ENCODE data around the gene POC1A. TPM values are rescaled to one million over a fixed set of nuclear protein-coding genes. Genes with fewer than 3 reads are reported as not detected.

POC1A gene
- total RNA-seq, 1 donor from 2014 or later, result 3.7 TPM

GRCh38 chr3:52057812-52058495 lies 96.3 kb downstream of the POC1A start:
- peak overlapping the region; percentile 71 for H3K4me3 Mint-ChIP-seq (ENCODE audit: unreplicated experiment)
- H3K9me3 Mint-ChIP-seq (ENCODE audit: unreplicated experiment), result no peaks in the 10 kb centered on the region
- Histone ChIP-seq H3K4me3 (ENCODE audit: insufficient read depth, low read depth, low read length) (peak overlapping the region; percentile 47), H3K4me2 (ENCODE audit: low read length) (peak overlapping the region; percentile 98), H3K79me2 (ENCODE audit: insufficient read depth, low read length) (peaks cover 36% of the 10 kb centered on the region), H3K27me3 (ENCODE audit: insufficient read depth, low read length) (no peaks in the 10 kb centered on the region), H3K4me1 (ENCODE audit: insufficient read depth, low read length) (peaks cover 37% of the 10 kb centered on the region), H3K27ac (ENCODE audit: low read depth, low read length) (no peak overlapping the region), H2AFZ (ENCODE audit: low read depth, low read length) (peak overlapping the region; percentile 84), H3K9ac (ENCODE audit: low read length) (peak overlapping the region; percentile 57), H3K36me3 (ENCODE audit: insufficient read depth, low read length) (no peaks in the 10 kb centered on the region), H4K20me1 (ENCODE audit: insufficient read depth, low read length) (peaks cover 19% of the 10 kb centered on the region), H3K9me3 (ENCODE audit: insufficient read depth, low read depth, low read length) (no peaks in the 10 kb centered on the region)
- H3K27me3 Mint-ChIP-seq (ENCODE audit: low read depth, unreplicated experiment), result peaks cover 15% of the 10 kb centered on the region
- no peak for FAIRE-seq
- TF ChIP-seq EZH2 (IDR thresholded peaks at IDR 0.05; ENCODE audit: insufficient read depth, low read length) (no peak), CTCF (IDR thresholded peaks at IDR 0.05; ENCODE audit: insufficient read depth, low read depth, low read length) (no peak)
- no peak for DNase-seq (ENCODE audit: low read depth)
- H3K4me1 Mint-ChIP-seq (ENCODE audit: low read depth, unreplicated experiment), result peaks cover 19% of the 10 kb centered on the region
- H3K27ac Mint-ChIP-seq (ENCODE audit: unreplicated experiment), result no peak overlapping the region
- H3K36me3 Mint-ChIP-seq (ENCODE audit: low read depth, unreplicated experiment), result peaks cover 2% of the 10 kb centered on the region

DNA sequence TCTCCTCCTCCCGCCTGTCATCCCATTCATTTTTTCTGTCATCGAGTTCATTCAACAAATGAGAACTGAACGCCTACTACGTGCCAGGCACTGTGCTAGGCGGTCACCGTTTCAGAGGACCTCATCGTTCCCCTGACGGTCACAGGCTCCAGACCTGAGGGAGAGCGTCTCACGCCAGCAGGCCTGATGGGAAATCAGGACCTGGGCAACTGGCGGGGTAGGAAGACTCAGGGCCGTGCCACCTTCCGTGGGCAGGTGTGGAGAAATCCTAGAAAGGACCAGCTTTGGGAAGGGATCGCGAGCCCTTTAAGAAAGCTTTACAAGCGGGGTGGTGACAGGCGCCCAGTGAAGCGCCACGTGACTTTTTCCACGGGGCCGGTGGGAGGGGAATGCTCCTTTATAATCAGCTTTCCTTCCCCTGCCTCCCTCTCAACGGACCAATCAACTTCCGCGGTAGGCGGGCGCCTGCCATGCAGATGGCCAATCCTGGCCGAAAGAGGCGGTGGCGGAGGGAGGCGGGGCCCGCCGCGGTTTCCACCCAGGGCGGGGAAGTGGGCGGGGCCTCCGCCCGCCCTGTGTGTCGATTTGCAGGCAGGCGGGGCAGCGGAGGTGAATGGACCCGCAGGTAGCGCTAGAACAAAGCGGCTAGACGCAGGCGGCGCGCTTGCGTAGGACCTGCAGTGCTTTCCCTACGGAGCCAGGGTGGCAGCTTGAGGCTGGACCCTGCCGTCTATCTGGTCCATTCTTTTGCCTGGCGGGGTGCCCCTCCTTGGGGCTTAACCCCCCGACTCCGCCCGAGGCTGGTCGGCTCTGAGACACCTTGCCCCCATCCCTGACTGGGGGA lies 97.0 kb downstream of the POC1A start:
- Histone ChIP-seq H4K20me1 (ENCODE audit: insufficient read depth, low read length) (peaks cover 19% of the 10 kb centered on the region), H3K4me1 (ENCODE audit: insufficient read depth, low read length) (peaks cover 37% of the 10 kb centered on the region), H3K4me3 (ENCODE audit: insufficient read depth, low read depth, low read length) (peak overlapping the region; percentile 63), H3K27ac (ENCODE audit: low read depth, low read length) (peak overlapping the region; percentile 75), H3K9ac (ENCODE audit: low read length) (peak overlapping the region; percentile 86), H3K4me2 (ENCODE audit: low read length) (peak overlapping the region; percentile 98), H2AFZ (ENCODE audit: low read depth, low read length) (peak overlapping the region; percentile 92), H3K79me2 (ENCODE audit: insufficient read depth, low read length) (peaks cover 44% of the 10 kb centered on the region), H3K27me3 (ENCODE audit: insufficient read depth, low read length) (no peaks in the 10 kb centered on the region), H3K9me3 (ENCODE audit: insufficient read depth, low read depth, low read length) (no peaks in the 10 kb centered on the region), H3K36me3 (ENCODE audit: insufficient read depth, low read length) (no peaks in the 10 kb centered on the region)
- Mint-ChIP-seq H3K4me1 (ENCODE audit: low read depth, unreplicated experiment) (peaks cover 27% of the 10 kb centered on the region), H3K27ac (ENCODE audit: unreplicated experiment) (peak overlapping the region; percentile 90), H3K27me3 (ENCODE audit: low read depth, unreplicated experiment) (peaks cover 15% of the 10 kb centered on the region), H3K36me3 (ENCODE audit: low read depth, unreplicated experiment) (peaks cover 2% of the 10 kb centered on the region), H3K4me3 (ENCODE audit: unreplicated experiment) (peak overlapping the region; percentile 90), H3K9me3 (ENCODE audit: unreplicated experiment) (no peaks in the 10 kb centered on the region)
- TF ChIP-seq CTCF (IDR thresholded peaks at IDR 0.05; ENCODE audit: insufficient read depth, low read depth, low read length) (no peak), EZH2 (IDR thresholded peaks at IDR 0.05; ENCODE audit: insufficient read depth, low read length) (no peak)
- DNase-seq (ENCODE audit: low read depth), result peak; percentile 94
- FAIRE-seq, result peak; percentile 13
